Measurements from ENCODE around the gene CCSER1.
"Not testable (repeated sequence)": the region's sequence is repeated elsewhere in the genome, so short reads cannot be mapped to it uniquely, and the experiment has no call there.

Gene CCSER1

GRCh38 chr4:90852237-90852636 lies 725.0 kb downstream of the CCSER1 start:
- no peak for DNase-seq

- no peak for DNase-seq
These were observed 727.9 kb downstream of the CCSER1 start for GRCh38 chr4:90855111-90855510.

- no peak for DNase-seq
These were observed 730.1 kb downstream of the CCSER1 start for GRCh38 chr4:90857081-90857820.

GRCh38 chr4:90875791-90876190 lies 748.6 kb downstream of the CCSER1 start:
- DNase-seq: no peak

- no peak for DNase-seq
These were observed 749.1 kb downstream of the CCSER1 start for GRCh38 chr4:90876296-90876695.

GRCh38 chr4:90883519-90883918 lies 756.3 kb downstream of the CCSER1 start:
- no peak for DNase-seq

GRCh38 chr4:90888571-90888970 lies 761.4 kb downstream of the CCSER1 start:
- DNase-seq: no peak

- no peak for DNase-seq
These were observed 762.0 kb downstream of the CCSER1 start for GRCh38 chr4:90889171-90889570.

GRCh38 chr4:90903413-90903812 lies 776.2 kb downstream of the CCSER1 start:
- not testable (repeated sequence) for DNase-seq

- DNase-seq: no peak
These were observed 776.8 kb downstream of the CCSER1 start for GRCh38 chr4:90904021-90904420.

- DNase-seq: no peak
These were observed 779.0 kb downstream of the CCSER1 start for GRCh38 chr4:90906239-90906638.

GRCh38 chr4:90911724-90912434 lies 784.7 kb downstream of the CCSER1 start:
- DNase-seq: not testable (repeated sequence)

GRCh38 chr4:90922174-90922573 lies 795.0 kb downstream of the CCSER1 start:
- DNase-seq: no peak

- DNase-seq: no peak
These were observed 799.8 kb downstream of the CCSER1 start for GRCh38 chr4:90926957-90927356.

GRCh38 chr4:90943311-90943710 lies 816.1 kb downstream of the CCSER1 start:
- DNase-seq: no peak

GRCh38 chr4:90946945-90947344 lies 819.8 kb downstream of the CCSER1 start:
- no peak for DNase-seq

- no peak for DNase-seq
These were observed 823.2 kb downstream of the CCSER1 start for GRCh38 chr4:90950385-90950841.

GRCh38 chr4:90951037-90951436 lies 823.8 kb downstream of the CCSER1 start:
- no peak for DNase-seq

- DNase-seq: no peak
These were observed 831.2 kb downstream of the CCSER1 start for GRCh38 chr4:90958256-90958895.

- no peak for DNase-seq
These were observed 833.2 kb downstream of the CCSER1 start for GRCh38 chr4:90960433-90960832.

- DNase-seq: no peak
These were observed 833.6 kb downstream of the CCSER1 start for GRCh38 chr4:90960840-90961239.

GRCh38 chr4:90970021-90970420 lies 842.8 kb downstream of the CCSER1 start:
- no peak for DNase-seq

GRCh38 chr4:90977726-90978125 lies 850.5 kb downstream of the CCSER1 start:
- DNase-seq: no peak

GRCh38 chr4:90979556-90979955 lies 852.4 kb downstream of the CCSER1 start:
- no peak for DNase-seq

All from bone marrow (tissue), 2 donors.